ENCODE data around the gene PHKA1.
"Not testable (repeated sequence)": the region's sequence is repeated elsewhere in the genome, so short reads cannot be mapped to it uniquely, and the experiment has no call there.

The PHKA1 gene

GRCh38 chrX:72713599-72714477 is at the start of gene PHKA1:
PHKA1 (minus strand) TSS chrX:72714306; CDS start chrX:72713880, 426 bp downstream.
- DNase-seq: peak; percentile 1 to 7

DNA sequence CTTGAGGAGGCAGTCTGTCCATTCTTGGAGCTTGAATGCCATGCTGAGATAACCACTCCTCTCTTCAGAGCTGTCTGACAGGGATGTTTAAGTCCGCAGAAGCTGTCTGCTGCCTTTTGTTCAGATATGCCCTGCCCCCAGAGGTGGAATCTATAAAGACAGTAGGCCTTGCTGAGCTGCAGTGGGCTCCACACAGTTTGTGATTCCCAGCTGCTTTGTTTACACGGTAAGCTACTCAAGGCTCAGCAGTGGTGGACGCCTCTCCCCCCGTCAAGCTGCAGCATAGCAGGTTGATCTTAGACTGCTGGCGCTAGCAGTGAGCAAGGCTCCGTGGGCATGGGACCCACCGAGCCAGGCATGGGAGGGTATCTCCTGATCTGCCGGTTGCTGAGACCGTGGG is 46.3 kb upstream of the PHKA1 start:
- not testable (repeated sequence) for DNase-seq

DNA sequence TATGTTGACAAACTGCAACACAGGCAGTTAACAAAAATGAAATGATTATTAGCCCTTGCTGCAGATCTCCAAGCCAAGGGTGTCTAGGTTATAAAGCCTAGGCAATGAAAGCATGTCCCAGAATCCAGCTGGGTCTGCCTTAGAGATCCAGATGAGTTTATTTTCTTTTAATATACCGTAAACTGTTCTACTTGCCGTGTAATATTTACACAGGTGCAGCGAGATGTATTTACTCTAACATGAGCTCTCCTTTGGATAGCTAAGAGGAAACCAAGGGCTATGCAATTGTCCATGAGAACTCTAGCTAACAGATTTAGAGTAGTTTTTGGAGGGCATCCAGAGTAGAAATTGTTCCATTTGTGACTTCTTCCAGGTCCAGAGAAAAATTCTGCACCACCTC is 34.4 kb upstream of the PHKA1 start:
- DNase-seq: not testable (repeated sequence)

- not testable (repeated sequence) for DNase-seq
Observed at GRCh38 chrX:72745546-72745945, 31.4 kb upstream of the PHKA1 start.

GRCh38 chrX:72735561-72735960 is 21.5 kb upstream of the PHKA1 start:
- DNase-seq: no peak

DNA sequence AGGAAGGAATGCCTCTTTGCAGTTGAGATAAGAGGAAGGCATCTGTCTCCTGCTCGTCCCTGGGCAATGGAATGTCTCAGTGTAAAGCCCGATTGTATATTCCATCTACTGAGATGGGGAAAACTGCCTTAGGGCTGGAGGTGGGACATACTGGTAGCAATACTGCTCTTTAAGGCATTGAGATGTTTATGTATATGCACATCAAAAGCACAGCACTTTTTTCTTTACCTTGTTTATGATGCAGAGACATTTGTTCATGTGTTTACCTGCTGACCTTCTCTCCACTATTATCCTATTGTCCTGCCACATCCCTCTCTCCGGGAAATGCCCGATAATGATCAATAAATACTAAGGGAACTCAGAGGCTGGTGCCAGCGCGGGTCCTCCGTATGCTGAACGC is 19.5 kb upstream of the PHKA1 start:
- DNase-seq: not testable (repeated sequence)

- no peak for DNase-seq
Observed at GRCh38 chrX:72727846-72728245, 13.7 kb upstream of the PHKA1 start.

- DNase-seq: no peak
Observed at GRCh38 chrX:72716766-72717165, 2.7 kb upstream of the PHKA1 start.

- no peak for DNase-seq
Observed at GRCh38 chrX:72715546-72715945, 1.4 kb upstream of the PHKA1 start.

DNA sequence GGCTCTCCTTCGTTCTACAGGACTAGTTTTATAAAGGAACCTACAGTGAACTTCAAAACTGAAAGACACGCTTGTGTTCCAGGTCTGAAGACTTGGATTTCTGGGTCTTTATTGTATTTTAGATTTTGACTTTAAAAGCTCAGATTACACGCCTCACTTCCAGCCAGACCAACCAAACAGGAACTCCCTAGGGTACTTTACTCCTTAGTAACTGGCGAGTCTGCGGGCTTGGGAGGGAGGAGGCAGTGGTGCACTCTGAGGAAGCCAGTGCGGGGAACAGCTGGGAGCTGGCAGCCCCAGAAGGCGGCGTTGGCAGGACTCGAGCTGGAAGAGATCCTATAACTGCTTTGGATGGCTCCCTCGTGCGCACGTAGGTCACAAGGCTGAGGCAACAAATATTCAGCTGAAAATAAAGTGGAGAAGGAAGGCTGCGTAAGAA is 391 bp upstream of the PHKA1 start:
- DNase-seq: peak; percentile 0 to 26

DNA sequence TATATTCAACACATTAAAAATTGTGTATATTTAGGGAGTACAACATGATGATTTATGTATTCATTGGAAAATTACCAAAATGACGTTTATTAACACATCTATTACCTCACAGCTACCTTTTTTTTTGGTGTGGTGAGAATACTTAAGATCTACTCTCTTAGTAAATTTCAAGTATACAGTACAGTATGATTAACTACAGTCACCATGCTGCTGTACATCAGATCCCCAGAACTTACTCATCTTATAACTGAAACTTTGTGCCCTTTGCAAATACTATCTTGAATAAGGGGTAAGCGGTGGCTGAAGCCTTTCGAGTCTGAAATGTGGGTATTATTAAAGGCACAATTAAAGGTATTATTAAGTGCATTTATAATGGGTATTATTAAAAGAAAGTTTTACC is 976 bp downstream of the PHKA1 start:
- DNase-seq: no peak

DNA sequence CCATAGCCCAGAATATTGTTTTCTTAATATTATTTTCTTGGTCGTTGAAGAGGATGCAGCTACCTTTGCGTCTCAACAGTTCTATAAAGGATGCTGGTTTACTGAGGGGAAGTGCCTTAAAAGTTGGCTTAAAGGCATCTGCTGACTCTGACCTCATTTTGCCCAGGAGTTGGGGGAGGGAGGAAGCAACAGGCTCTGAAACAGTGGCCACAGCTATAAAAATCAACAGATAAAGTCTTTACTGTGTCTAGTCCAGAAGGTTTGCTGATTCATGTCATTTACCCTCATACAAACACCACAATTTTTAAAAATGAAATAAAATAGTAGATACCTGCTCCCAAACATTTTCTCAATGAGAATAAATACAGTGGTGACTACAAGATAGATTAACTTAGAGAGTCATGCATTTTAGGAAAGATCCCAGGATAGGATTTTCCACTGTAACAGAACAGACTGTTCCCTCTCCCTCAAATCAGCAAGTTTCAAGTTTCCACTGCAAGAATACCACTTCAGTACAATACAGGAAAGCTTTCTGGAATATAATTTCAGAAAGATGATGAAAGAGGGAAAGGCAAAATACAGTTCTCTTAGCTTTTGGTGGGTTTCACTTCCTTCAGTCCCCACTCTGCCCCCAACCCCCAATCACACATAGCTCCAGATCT is 1.9 kb downstream of the PHKA1 start:
- DNase-seq: no peak

DNA sequence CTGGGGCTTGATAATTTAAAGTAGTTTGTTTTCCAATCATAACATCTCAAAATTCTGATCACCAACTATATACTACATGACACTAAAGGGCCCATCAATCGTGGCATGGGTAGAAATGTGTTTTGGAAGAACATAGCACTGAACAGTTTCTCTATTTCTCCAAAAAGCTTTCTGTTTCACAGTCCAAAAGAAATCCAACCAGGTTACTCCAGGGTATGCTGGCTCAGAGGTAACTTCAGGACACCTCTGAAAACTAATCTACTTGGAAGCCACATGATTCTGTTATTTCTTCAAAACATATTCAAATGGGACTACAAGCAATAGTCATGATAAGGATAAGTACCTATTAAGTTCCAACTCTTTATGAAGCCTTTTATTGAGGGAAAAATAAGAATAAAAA is 8.3 kb downstream of the PHKA1 start:
- no peak for DNase-seq

GRCh38 chrX:72705111-72705510 is 9.0 kb downstream of the PHKA1 start:
- DNase-seq: no peak

DNA sequence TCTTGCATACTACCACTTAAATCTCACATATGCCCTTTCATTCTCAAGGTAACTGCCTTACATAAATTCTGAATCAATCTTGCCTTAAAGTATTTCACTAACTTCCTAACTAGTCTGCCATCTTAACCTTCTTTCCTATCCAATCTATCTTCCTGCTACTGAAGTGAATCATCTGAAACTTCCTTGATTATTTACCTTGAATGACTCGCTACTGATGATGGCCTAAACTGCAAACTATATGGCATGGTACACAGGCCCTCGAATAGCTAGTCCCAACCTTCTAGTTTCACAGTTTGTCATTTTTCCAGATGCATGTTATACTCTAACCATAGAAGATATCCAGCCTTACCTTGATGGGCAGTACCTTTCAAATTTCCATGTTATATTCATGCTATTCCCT is 19.9 kb downstream of the PHKA1 start:
- no peak for DNase-seq

DNA sequence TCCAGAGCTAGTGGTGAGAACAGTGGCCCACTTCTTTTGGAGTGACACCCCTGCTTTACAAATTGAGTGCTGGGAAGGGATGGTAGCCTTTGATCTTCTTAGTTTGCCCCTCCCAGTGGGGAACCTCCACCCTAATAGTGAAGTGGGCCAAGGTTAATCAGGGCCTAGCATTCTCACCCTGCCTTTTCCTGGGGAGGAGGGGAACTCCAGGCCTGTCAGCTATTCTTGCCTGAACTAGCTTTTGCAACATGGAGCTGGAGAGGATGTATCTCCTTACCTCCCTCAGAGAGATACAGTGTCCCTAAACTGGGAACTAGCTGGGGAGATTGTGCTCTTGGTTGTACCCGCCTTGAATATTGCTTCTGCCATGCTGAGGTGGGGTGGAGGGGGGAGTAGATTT is 20.6 kb downstream of the PHKA1 start:
- DNase-seq: no peak

DNA sequence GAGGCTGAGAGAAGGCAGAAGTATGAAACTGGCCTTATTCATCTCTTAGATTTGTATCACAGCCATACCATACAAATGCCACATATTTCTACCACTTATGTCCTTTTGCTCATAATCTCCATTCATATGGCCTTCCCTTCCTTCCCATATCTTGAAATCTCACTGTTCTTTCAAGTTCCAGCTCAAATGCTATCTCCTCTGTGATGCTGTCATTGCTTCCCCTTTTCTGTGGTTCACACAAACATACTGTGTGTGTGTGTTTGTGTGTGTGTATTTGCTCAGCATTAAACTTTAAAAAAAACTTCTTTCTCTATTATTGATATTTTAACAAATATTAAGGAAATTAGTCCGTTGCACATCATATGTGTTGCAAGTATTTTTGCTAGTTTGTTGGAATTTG is 26.7 kb downstream of the PHKA1 start:
- DNase-seq: no peak

DNA sequence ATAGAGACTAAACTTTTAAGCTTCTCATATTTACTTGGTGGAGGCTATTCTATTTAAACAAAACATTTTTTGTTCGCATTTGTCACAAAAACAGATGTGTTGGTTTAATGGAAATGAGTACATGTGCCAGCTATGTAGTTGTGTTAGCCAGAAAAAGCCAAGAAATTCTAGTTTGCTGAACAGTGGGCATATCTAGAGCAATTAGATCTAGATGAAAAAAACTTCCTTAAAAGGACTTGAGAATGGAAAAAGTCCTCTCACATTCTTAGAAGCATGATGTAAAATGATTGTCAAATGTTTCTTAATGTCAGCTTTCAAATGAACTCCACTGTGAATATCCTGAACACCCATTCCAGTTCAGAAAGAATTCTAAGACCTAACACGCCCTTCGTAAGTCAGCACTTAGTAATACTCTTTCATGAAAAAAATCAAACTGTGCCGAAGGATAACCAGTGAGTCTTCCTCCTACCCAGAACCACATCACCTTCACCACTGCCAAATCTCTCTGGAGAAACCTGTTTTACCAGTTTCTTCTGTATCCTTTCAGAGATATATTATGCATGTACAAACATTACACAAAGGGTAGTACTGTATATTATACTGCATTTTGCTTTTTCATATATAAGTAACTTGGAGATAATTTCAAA is 28.2 kb downstream of the PHKA1 start:
- no peak for DNase-seq

DNA sequence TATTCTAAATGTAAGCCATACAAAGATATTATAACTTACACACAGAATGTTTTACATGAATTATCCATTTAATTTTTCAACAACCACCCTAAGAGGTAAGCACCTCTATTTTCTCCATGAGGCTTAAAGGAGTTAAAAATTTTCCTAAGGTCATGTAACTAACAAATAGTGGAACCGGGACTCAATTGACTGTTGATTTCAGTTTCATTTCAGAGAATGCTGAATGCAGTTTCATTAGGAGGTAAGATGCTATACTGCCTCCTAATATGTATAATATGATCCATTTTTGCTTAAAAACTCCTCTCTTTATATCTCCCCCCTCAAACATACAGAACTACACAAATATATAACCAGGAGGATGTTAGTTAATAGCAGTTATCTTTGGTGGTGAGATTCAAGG is 29.1 kb downstream of the PHKA1 start:
- DNase-seq: no peak

GRCh38 chrX:72683631-72684030 is 30.5 kb downstream of the PHKA1 start:
- no peak for DNase-seq

DNA sequence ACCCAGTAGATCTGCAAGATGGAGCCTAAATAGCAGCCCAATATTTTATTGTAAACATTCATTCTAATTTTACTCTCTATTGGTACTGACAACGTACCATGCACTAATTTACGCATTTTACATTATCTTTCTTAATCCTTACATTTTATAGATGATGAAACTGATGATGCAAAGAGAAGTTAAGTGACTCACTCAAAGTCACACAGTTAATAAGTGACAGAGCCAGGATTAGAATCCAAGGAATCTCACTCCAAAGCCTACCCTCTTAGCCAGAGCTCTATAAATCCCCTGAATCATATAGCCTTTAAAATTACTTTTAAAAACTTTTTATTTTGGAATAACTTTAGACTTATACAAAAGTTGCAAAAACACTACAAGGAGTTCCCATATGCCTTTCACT is 37.6 kb downstream of the PHKA1 start:
- no peak for DNase-seq

DNA sequence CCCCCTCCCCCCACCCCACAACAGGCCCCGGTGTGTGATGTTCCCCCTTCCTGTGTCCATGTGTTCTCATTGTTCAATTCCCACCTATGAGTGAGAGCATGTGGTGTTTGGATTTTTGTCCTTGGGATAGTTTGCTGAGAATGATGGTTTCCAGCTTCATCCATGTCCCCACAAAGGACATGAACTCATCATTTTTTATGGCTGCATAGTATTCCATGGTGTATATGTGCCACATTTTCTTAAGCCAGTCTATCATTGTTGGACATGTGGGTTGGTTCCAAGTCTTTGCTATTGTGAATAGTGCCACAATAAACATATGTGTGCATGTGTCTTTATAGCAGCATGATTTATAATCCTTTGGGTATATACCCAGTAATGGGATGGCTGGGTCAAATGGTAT is 40.2 kb downstream of the PHKA1 start:
- not testable (repeated sequence) for DNase-seq

DNA sequence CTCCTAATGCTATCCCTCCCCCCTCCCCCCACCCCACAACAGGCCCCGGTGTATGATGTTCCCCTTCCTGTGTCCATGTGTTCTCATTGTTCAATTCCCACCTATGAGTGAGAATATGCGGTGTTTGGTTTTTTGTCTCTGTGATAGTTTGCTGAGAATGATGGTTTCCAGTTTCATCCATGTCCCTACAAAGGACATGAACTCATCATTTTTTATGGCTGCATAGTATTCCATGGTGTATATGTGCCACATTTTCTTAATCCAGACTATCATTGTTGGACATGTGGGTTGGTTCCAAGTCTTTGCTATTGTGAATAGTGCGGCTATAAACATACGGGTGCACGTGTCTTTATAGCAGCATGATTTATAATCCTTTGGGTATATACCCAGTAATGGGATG is 44.6 kb downstream of the PHKA1 start:
- not testable (repeated sequence) for DNase-seq

GRCh38 chrX:72666451-72666850 is 47.7 kb downstream of the PHKA1 start:
- no peak for DNase-seq
